ENCODE measurements around the gene TWIST2.

DNA sequence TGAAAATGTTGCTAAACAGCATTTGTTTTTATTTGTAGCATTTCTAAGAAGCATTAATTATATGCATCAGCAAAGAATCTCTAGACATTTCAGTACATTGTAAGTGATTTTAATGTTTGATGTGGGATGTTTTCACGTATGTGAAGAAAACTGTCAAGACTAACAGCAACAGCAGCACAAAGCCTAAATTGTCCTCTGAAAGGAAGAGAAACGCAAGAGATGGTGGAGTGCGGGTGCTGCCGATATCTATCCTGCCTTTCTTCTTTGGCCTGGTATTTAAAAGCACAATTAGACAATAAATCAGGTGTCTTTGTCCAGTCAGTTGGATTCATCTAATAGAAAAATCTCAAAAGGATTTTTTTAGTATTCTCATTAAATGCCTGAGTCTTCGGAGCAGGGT lies 3.1 kb downstream of the TWIST2 start:
- TF ChIP-seq POLR2A (IDR thresholded peaks at IDR 0.05) (no peak), CTCF (IDR thresholded peaks at IDR 0.05) (no peak), POLR2AphosphoS5 (IDR thresholded peaks at IDR 0.05) (no peak)

All from breast epithelium (tissue), 3 donors.